PC-9 (cell line): Measurements from ENCODE around the gene OR52E4. TPM values are rescaled to one million over a fixed set of nuclear protein-coding genes. Genes with fewer than 3 reads are reported as not detected.

Source experiments
- BruUV-seq: library from RNA; stranded (reverse); fragments of 400-500 nt; replicated peaks from 2 replicates; lab custom pipeline; 2021; lab: Mats Ljungman, UMichigan
- CTCF ChIA-PET: fragments of 300-600 bp; sonication (Branson Sonifier 250); formaldehyde crosslinking; loops from one replicate; lab custom pipeline; 2022; ENCODE audit warnings: antibody characterized with exemption; lab: Charles Lee
- POLR2A ChIA-PET: fragments of 300-600 bp; sonication (Branson Sonifier 250); formaldehyde crosslinking; loops from one replicate; lab custom pipeline; 2022; ENCODE audit warnings: antibody characterized with exemption; ENCODE audit not compliant: unreplicated experiment; lab: Charles Lee
- DNase-seq, 2 experiments: peaks; one replicate each; pipeline versions ENCODE4 v3.0.0 to v3.0.0-alpha.2; 2015 to 2022; ENCODE audit warnings: mixed read lengths in 1 of 2
- H2AFZ ChIP-seq: fragments of 200-600 bp; sonication (generic); 2 replicates; pipeline ENCODE4 v1.8.1; 2017; ENCODE audit warnings: antibody characterized with exemption
- H3F3A ChIP-seq: fragments of 200-600 bp; sonication (generic); 2 replicates; pipeline ENCODE4 v1.8.1; 2017; ENCODE audit warnings: antibody characterized with exemption, mild to moderate bottlenecking, low read depth; ENCODE audit not compliant: insufficient read depth
- H3K27ac ChIP-seq: fragments of 200-600 bp; sonication (generic); 2 replicates; pipeline ENCODE4 v1.6.1; 2016; ENCODE audit warnings: mixed run types
- H3K27me3 ChIP-seq: fragments of 200-600 bp; sonication (generic); 2 replicates; pipeline ENCODE4 v1.6.1; 2016; ENCODE audit warnings: low read depth, mixed run types; ENCODE audit not compliant: insufficient read depth
- H3K36me3 ChIP-seq: fragments of 200-600 bp; sonication (generic); 2 replicates; pipeline ENCODE4 v1.6.1; 2016; ENCODE audit warnings: low read depth, mixed run types
- H3K4me1 ChIP-seq: fragments of 200-600 bp; sonication (generic); replicated peaks from 2 replicates; pipeline ENCODE4 v1.6.1; 2016; ENCODE audit warnings: mixed run types; ENCODE audit not compliant: insufficient read depth
- H3K4me2 ChIP-seq: fragments of 200-600 bp; sonication (generic); 2 replicates; pipeline ENCODE4 v1.6.1; 2017; ENCODE audit warnings: mixed run types
- H3K4me3 ChIP-seq: fragments of 200-600 bp; sonication (generic); 2 replicates; pipeline ENCODE4 v1.6.1; 2016; ENCODE audit warnings: mixed run types
- H3K79me2 ChIP-seq: fragments of 200-600 bp; sonication (generic); 2 replicates; pipeline ENCODE4 v1.6.1; 2017; ENCODE audit warnings: low read depth, mixed run types
- H3K9me2 ChIP-seq: fragments of 200-600 bp; sonication (generic); 2 replicates; pipeline ENCODE4 v1.8.1; 2017; ENCODE audit warnings: mild to moderate bottlenecking; ENCODE audit not compliant: insufficient read depth
- H3K9me3 ChIP-seq: fragments of 200-600 bp; sonication (generic); 2 replicates; pipeline ENCODE4 v1.8.1; 2016; ENCODE audit warnings: low read depth; ENCODE audit not compliant: insufficient read depth
- H4K20me1 ChIP-seq: fragments of 200-600 bp; sonication (generic); 2 replicates; pipeline ENCODE4 v1.8.1; 2017; ENCODE audit not compliant: insufficient read depth
- CTCF ChIP-seq: fragments of 200-600 bp; sonication (generic); conservative IDR thresholded peaks from 2 replicates; pipeline ENCODE4 v1.6.1; 2017; ENCODE audit warnings: mixed run types, antibody characterized with exemption, mild to moderate bottlenecking, moderate library complexity
- EZH2 ChIP-seq: fragments of 200-600 bp; sonication (generic); IDR thresholded peaks from 2 replicates; pipeline ENCODE4 v1.8.0; 2017; ENCODE audit warnings: antibody characterized with exemption, low read depth
- intact Hi-C: fragments of 100-400 bp; cut with micrococcal nuclease; formaldehyde crosslinking; loops from one replicate; pipeline ENCODE4 v1.10.0; 2022; ENCODE audit not compliant: unreplicated experiment
- total RNA-seq: library from RNA; stranded (reverse); gene quantifications from 2 replicates; pipeline ENCODE4 v1.2.3, GENCODE V29; 2021

The OR52E4 gene
- total RNA-seq, 1 experiment from 2014 or later: not detected

DNA sequence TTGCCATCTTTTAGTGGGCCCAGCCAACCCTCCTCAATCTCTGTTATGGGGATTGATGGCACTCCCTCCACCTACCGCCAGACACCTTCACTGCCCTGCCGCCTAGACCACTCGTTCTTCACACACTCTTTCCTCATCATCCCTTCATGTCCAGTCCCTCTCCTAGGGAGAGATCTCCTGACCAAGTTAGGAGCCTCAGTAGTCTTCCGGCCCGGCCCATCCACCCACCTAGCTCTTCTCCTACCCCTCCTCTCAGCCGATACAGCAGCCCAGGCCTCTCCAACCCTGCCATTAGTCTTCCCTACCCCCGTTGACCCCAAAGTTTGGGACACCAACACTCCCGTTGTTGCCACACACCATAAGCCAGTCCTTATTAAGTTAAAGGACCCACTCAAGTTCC lies 50.6 kb downstream of the OR52E4 start:
- POLR2A ChIA-PET: no interaction called here

DNA sequence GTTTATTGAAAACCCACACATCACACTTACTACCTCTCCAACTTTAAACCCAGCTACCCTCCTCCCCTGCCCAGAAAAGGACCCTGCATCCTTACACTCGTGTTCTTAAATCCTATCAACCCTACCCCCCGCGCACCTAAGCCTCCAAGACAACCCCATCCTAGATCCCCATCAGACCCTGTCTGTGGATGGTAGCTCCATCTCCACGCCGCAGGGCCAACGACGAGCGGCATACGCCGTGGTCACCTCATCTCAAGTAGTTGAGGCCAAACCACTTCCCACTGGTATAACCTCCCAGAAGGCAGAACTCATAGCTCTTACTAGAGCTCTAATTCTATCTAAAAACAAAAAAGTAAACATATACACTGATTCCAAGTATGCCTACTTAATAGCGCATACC lies 52.2 kb downstream of the OR52E4 start:
- TF ChIP-seq CTCF (no peak), EZH2 (no peak)
- intact Hi-C loops: no loop called here
- Histone ChIP-seq H3K79me2 (no peaks in the 10 kb centered on the region), H4K20me1 (no peaks in the 10 kb centered on the region), H3K27ac (no peak overlapping the region), H3K9me3 (no peaks in the 10 kb centered on the region), H3F3A (no peaks in the 10 kb centered on the region), H3K4me1 (no peaks in the 10 kb centered on the region), H3K36me3 (no peaks in the 10 kb centered on the region), H3K4me3 (no peak overlapping the region), H2AFZ (no peak overlapping the region), H3K27me3 (peaks cover 12% of the 10 kb centered on the region), H3K4me2 (no peak overlapping the region), H3K9me2 (no peaks in the 10 kb centered on the region)
- BruUV-seq: no TSS peak
- ChIA-PET POLR2A (no interaction called here), CTCF (no interaction called here)
- DNase-seq: no peak

More for the DNA sequence above, 50.6 kb downstream of the OR52E4 start:
- intact Hi-C loops: no loop called here
- H3K79me2 ChIP-seq: no peaks in the 10 kb centered on the region
- no peak overlapping the region for H2AFZ ChIP-seq
- H3K27me3 ChIP-seq: peaks cover 12% of the 10 kb centered on the region
- no peak for DNase-seq
- no TSS peak for BruUV-seq
- no peaks in the 10 kb centered on the region for H3K9me3 ChIP-seq
- no peaks in the 10 kb centered on the region for H3K9me2 ChIP-seq
- no peak overlapping the region for H3K4me2 ChIP-seq
- H3K36me3 ChIP-seq: no peaks in the 10 kb centered on the region
- CTCF ChIA-PET: no interaction called here
- H3F3A ChIP-seq: no peaks in the 10 kb centered on the region
- H4K20me1 ChIP-seq: no peaks in the 10 kb centered on the region
- H3K4me3 ChIP-seq: no peak overlapping the region
- no peak overlapping the region for H3K27ac ChIP-seq
- no peaks in the 10 kb centered on the region for H3K4me1 ChIP-seq
- TF ChIP-seq CTCF (no peak), EZH2 (no peak)

- BruUV-seq: no TSS peak
- no peak overlapping the region for H3K27ac ChIP-seq
- H3K36me3 ChIP-seq: no peaks in the 10 kb centered on the region
- no peaks in the 10 kb centered on the region for H3F3A ChIP-seq
- TF ChIP-seq CTCF: no peak
- TF ChIP-seq EZH2: no peak
- H3K9me3 ChIP-seq: no peaks in the 10 kb centered on the region
- H3K4me3 ChIP-seq: no peak overlapping the region
- POLR2A ChIA-PET: no interaction called here
- no peaks in the 10 kb centered on the region for H3K79me2 ChIP-seq
- CTCF ChIA-PET: no interaction called here
- no peak for DNase-seq
- intact Hi-C loops: no loop called here
- no peak overlapping the region for H2AFZ ChIP-seq
- H3K4me1 ChIP-seq: no peaks in the 10 kb centered on the region
- no peaks in the 10 kb centered on the region for H3K9me2 ChIP-seq
- peaks cover 12% of the 10 kb centered on the region for H3K27me3 ChIP-seq
- H3K4me2 ChIP-seq: no peak overlapping the region
- no peaks in the 10 kb centered on the region for H4K20me1 ChIP-seq
Measured at GRCh38 chr11:5933116-5933515, 52.7 kb downstream of the OR52E4 start.

Other genes starting within 250 kb of the OR52E4 start
- 19.1 and 20.5 TPM in 2 replicates for gene TRIM5, start 195.6 kb upstream of the OR52E4 start, total RNA-seq
- 0.81 and 1.9 TPM in 2 replicates for gene TRIM22, start 190.8 kb upstream of the OR52E4 start, total RNA-seq
- gene OR56B1, start 144.2 kb upstream of the OR52E4 start, total RNA-seq: not detected in 2 replicates
- not detected in 2 replicates for gene OR52N4, start 126.4 kb upstream of the OR52E4 start, total RNA-seq
- not detected in 2 replicates for gene OR52N5, start 97.3 kb upstream of the OR52E4 start, total RNA-seq
- gene OR52N1, start 89.4 kb upstream of the OR52E4 start, total RNA-seq: not detected in 2 replicates
- gene OR52N2, start 71.7 kb upstream of the OR52E4 start, total RNA-seq: not detected in 2 replicates
- not detected in 2 replicates for gene OR52E6, start 38.7 kb upstream of the OR52E4 start, total RNA-seq
- gene OR52E8, start 22.9 kb upstream of the OR52E4 start, total RNA-seq: not detected in 2 replicates
- not detected in 2 replicates for gene OR52E5, start 12.6 kb downstream of the OR52E4 start, total RNA-seq
- gene OR56A3, start 61.6 kb downstream of the OR52E4 start, total RNA-seq: not detected in 2 replicates
- not detected in 2 replicates for gene OR56A5, start 87.9 kb downstream of the OR52E4 start, total RNA-seq
- gene OR52L1, start 106.4 kb downstream of the OR52E4 start, total RNA-seq: not detected in 2 replicates
- not detected in 2 replicates for gene OR56A4, start 126.3 kb downstream of the OR52E4 start, total RNA-seq
- gene OR56A1, start 150.1 kb downstream of the OR52E4 start, total RNA-seq: not detected in 2 replicates
- gene OR56B4, start 227.1 kb downstream of the OR52E4 start, total RNA-seq: not detected in 2 replicates